Left ventricle myocardium inferior (tissue), 1 donor: Measurements from ENCODE around the gene USP7. TPM values are rescaled to one million over a fixed set of nuclear protein-coding genes. Genes with fewer than 3 reads are reported as not detected.

Experiments
- DNase-seq: peaks from one replicate; pipeline ENCODE4 v3.0.0-alpha.2; 2020
- H3K27ac ChIP-seq: fragments of 200-600 bp; replicated peaks from 2 replicates; pipeline ENCODE4 v1.8.0; 2021
- H3K27me3 ChIP-seq: fragments of 200-600 bp; 2 replicates; pipeline ENCODE4 v1.8.0; 2021; ENCODE audit warnings: low read depth
- H3K36me3 ChIP-seq: fragments of 200-600 bp; 2 replicates; pipeline ENCODE4 v1.8.0; 2021
- H3K4me1 ChIP-seq: fragments of 200-600 bp; 2 replicates; pipeline ENCODE4 v1.8.0; 2021
- H3K4me3 ChIP-seq: fragments of 200-600 bp; 2 replicates; pipeline ENCODE4 v1.8.0; 2021; ENCODE audit warnings: mild to moderate bottlenecking, moderate library complexity
- H3K9me3 ChIP-seq: fragments of 200-600 bp; replicated peaks from 2 replicates; pipeline ENCODE4 v1.8.0; 2021
- intact Hi-C: fragments of 100-400 bp; cut with micrococcal nuclease; formaldehyde crosslinking; loops from one replicate; pipeline ENCODE4 v1.11.0; 2022
- total RNA-seq: library from RNA; stranded (reverse); fragmentation: NEBNext Ultra II Directional; extraction: Animal tissue kit (Norgen Biotek cat#: 25700); gene quantifications from one replicate; pipeline ENCODE4 v1.2.1, GENCODE V29; 2021
- TF ChIP-seq, protein P1 (sequence below): fragments of 200-600 bp; IDR thresholded peaks from 2 replicates; pipeline ENCODE4 v1.8.0; 2021; ENCODE audit warnings: antibody characterized with exemption, mild to moderate bottlenecking, borderline replicate concordance
- donor health status: DM: no; HTN: yes; CAD: no; lungs with severe emphysema.

Gene USP7
- total RNA-seq, 1 donor from 2014 or later, result 54.7 TPM

DNA sequence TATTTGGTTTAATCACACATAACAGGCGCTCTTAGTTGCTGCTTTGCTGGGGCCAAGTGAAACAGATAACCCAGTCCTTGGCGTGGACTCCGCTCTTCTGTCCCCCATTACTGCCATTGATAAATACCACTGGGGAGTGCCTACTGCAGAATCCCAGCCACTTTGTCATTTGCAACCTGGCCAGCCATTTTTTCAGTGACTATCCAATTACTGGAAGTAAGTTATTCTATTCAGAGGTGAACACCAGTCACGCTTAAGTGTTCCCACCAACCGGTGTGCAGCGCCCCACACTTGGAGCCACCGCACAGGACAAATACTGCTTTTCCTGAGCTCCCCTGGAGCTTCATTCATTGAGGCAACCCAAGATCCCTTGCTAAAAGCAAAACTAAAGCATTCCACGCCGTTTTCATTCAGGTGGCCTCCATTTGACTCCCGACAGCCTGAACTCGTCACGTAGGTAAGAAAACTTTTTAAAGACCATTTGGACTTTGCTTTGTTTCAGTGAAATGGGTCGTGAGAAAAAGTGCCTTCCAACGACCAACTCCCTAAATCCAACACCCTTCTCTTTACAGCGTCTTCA is 1.8 kb downstream of the USP7 start:
- H3K4me1 ChIP-seq, result peaks cover 67% of the 10 kb centered on the region
- no peaks in the 10 kb centered on the region for H3K9me3 ChIP-seq
- no peaks in the 10 kb centered on the region for H3K27me3 ChIP-seq
- TF ChIP-seq, protein P1, sequence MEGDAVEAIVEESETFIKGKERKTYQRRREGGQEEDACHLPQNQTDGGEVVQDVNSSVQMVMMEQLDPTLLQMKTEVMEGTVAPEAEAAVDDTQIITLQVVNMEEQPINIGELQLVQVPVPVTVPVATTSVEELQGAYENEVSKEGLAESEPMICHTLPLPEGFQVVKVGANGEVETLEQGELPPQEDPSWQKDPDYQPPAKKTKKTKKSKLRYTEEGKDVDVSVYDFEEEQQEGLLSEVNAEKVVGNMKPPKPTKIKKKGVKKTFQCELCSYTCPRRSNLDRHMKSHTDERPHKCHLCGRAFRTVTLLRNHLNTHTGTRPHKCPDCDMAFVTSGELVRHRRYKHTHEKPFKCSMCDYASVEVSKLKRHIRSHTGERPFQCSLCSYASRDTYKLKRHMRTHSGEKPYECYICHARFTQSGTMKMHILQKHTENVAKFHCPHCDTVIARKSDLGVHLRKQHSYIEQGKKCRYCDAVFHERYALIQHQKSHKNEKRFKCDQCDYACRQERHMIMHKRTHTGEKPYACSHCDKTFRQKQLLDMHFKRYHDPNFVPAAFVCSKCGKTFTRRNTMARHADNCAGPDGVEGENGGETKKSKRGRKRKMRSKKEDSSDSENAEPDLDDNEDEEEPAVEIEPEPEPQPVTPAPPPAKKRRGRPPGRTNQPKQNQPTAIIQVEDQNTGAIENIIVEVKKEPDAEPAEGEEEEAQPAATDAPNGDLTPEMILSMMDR, result no peak
- DNase-seq, result no peak
- no peak overlapping the region for H3K27ac ChIP-seq
- peak overlapping the region; percentile 85 for H3K4me3 ChIP-seq
- no peaks in the 10 kb centered on the region for H3K36me3 ChIP-seq
- intact Hi-C loops, result loop anchor here (10.0 kb wide), 1 partner anchor 57 kb away; no protein-coding TSS in a partner anchor

DNA sequence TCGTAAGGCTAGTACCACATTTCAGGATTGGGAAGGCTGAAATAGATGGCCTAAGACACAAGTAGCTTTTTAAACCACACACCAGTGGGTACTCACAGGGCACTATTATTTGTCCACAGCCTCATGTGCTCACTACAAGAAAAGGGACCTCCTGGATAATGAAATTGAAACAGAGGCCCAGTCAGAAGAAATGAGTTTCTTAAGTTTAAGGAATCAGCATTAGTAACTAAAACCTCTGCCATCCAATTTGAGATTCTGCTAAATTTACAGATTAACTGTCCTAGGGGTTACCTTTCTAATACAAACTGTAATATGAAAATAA is 3.0 kb downstream of the USP7 start:
- intact Hi-C loops, result loop anchor here (10.0 kb wide), 1 partner anchor 56 kb away; no protein-coding TSS in a partner anchor
- no peak for DNase-seq
- no peaks in the 10 kb centered on the region for H3K27me3 ChIP-seq
- TF ChIP-seq, protein P1, result no peak
- H3K4me1 ChIP-seq, result peaks cover 78% of the 10 kb centered on the region
- H3K9me3 ChIP-seq, result no peaks in the 10 kb centered on the region
- H3K36me3 ChIP-seq, result no peaks in the 10 kb centered on the region
- peak overlapping the region; percentile 16 for H3K4me3 ChIP-seq
- H3K27ac ChIP-seq, result peak overlapping the region; percentile 58

GRCh38 chr16:8959921-8960787 is 3.6 kb downstream of the USP7 start:
- no peaks in the 10 kb centered on the region for H3K27me3 ChIP-seq
- intact Hi-C loops, result loop anchor here (10.0 kb wide), 2 partner anchors 55 to 135 kb away; partner anchors contain the start of gene HAPSTR1
- DNase-seq, result no peak
- TF ChIP-seq, protein P1, result no peak
- peak overlapping the region; percentile 16 for H3K4me3 ChIP-seq
- peak overlapping the region; percentile 58 for H3K27ac ChIP-seq
- no peaks in the 10 kb centered on the region for H3K36me3 ChIP-seq
- peaks cover 84% of the 10 kb centered on the region for H3K4me1 ChIP-seq
- no peaks in the 10 kb centered on the region for H3K9me3 ChIP-seq

DNA sequence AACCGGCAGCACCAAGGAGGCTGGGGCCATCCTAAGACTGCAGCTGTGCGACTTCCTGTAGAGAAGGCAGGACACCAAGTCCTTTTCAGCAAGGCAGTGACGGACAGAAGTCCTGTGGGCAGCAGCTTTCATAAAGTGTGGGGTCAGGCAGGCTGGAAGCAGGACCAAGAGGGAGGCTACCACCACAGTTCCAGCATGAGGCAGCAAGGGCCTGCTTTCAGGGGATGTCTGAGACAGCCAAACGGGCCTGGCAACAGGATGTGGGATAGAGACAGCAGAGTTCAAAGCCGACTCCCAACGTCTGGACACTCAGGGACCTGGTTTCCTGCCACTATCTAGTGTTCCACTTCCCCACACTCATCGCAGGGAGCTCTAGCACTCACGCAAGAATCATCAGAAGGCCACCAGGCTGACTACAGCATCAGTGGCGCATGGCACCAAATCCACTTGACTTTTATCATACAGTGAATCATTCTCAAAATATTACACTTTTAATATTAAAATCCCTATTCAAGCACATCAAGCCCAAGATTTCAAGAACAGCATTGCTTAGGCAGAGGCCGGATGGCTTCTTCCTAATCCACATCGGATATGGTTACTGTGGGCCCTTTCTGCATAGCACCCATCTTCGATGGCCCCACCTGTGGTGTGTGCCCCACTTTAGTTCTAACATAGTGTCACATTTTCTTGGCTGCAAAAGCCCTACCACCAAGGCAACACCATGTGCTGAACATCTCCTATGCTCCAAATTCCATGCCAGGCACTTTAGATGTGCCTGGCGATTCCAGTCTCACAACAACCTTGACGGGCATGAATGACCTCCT is 5.2 kb downstream of the USP7 start:
- intact Hi-C loops, result loop anchor here (10.0 kb wide), 1 partner anchor 136 kb away; the partner anchor contains the start of gene HAPSTR1
- Histone ChIP-seq H3K36me3 (no peaks in the 10 kb centered on the region), H3K4me3 (peak overlapping the region; percentile 22), H3K4me1 (peaks cover 90% of the 10 kb centered on the region), H3K9me3 (no peaks in the 10 kb centered on the region), H3K27ac (peak overlapping the region; percentile 58), H3K27me3 (no peaks in the 10 kb centered on the region)
- TF ChIP-seq, protein P1, result no peak
- peak; percentile 40 for DNase-seq

- TF ChIP-seq, protein P1, result no peak
- peak overlapping the region; percentile 22 for H3K4me3 ChIP-seq
- no peaks in the 10 kb centered on the region for H3K36me3 ChIP-seq
- DNase-seq, result no peak
- peaks cover 94% of the 10 kb centered on the region for H3K4me1 ChIP-seq
- peak overlapping the region; percentile 58 for H3K27ac ChIP-seq
- H3K9me3 ChIP-seq, result no peaks in the 10 kb centered on the region
- intact Hi-C loops, result loop anchor here (10.0 kb wide), 1 partner anchor 137 kb away; the partner anchor contains the start of gene HAPSTR1
- no peaks in the 10 kb centered on the region for H3K27me3 ChIP-seq
These were observed 6.1 kb downstream of the USP7 start for GRCh38 chr16:8957509-8958157.
